ENCODE measurements around the gene RPS15. TPM values are rescaled to one million over a fixed set of nuclear protein-coding genes. Genes with fewer than 3 reads are reported as not detected.

Gene RPS15
- total and polyA plus RNA-seq, 9 of the 15 experiments (the other 6 are each of a cell fraction or from before 2014, with no cell fraction given): 605 to 2,791 (median 957) TPM

GRCh38 chr19:1438035-1438932 lies at the start of gene RPS15 (continued):
- TF ChIP-seq CHCHD3 (CRISPR knock-in tag; IDR thresholded peaks at IDR 0.05) (peak; percentile 84; the same call in 1 of the 2 replicates), FOSL1 (tag; conservative IDR thresholded peaks at IDR 0.05) (0 out of 2 replicates have a peak, but pooled peaks have one; percentile 16), TOE1 (IDR thresholded peaks at IDR 0.05; ENCODE audit: borderline replicate concordance) (peak; percentile 72), TOE1 (CRISPR knock-in tag; IDR thresholded peaks at IDR 0.05; ENCODE audit: borderline replicate concordance, low read depth) (no peak), ETV1 (tag; conservative IDR thresholded peaks at IDR 0.05; ENCODE audit: low read depth) (peak; percentile 85), PHF21A (IDR thresholded peaks at IDR 0.05; ENCODE audit: borderline replicate concordance, low read depth) (peak; percentile 21; the same call in 1 of the 2 replicates), ZNF589 (CRISPR knock-in tag; IDR thresholded peaks at IDR 0.05; ENCODE audit: low read depth) (no peak), HNRNPLL (IDR thresholded peaks at IDR 0.05; ENCODE audit: low read depth, low read length, poor library complexity, severe bottlenecking) (peak; percentile 65), NUFIP1 (IDR thresholded peaks at IDR 0.05; ENCODE audit: partially characterized antibody) (no peak), NFYB (IDR thresholded peaks at IDR 0.05; ENCODE audit: extremely low read depth, insufficient read length) (no peak), MTA2 (IDR thresholded peaks at IDR 0.05; ENCODE audit: low read depth) (no peak), FUS (optimal IDR thresholded peaks at IDR 0.05; ENCODE audit: low read depth, low read length) (peak; percentile 92), ZKSCAN8 (CRISPR knock-in tag; IDR thresholded peaks at IDR 0.05) (peak; percentile 80), NEUROD1 (IDR thresholded peaks at IDR 0.05; ENCODE audit: borderline replicate concordance, low read depth, low read length, partially characterized antibody) (peak; percentile 72), KAT8 (IDR thresholded peaks at IDR 0.05; ENCODE audit: low read depth) (no peak), E2F8 (IDR thresholded peaks at IDR 0.05; ENCODE audit: low read depth, partially characterized antibody) (peak; percentile 84), ZBTB7A (IDR thresholded peaks at IDR 0.05; ENCODE audit: borderline replicate concordance, control insufficient read depth, low read depth, low read length) (peak; percentile 33; the same call in 1 of the 2 replicates), SIX5 (IDR thresholded peaks at IDR 0.05; ENCODE audit: borderline replicate concordance in 1 of 2, insufficient read depth in 1 of 2, low read depth in 1 of 2, low read length in 2 of 2) (peak; percentile 16 to 28; a peak in 1 of 4 replicates), HNRNPK (IDR thresholded peaks at IDR 0.05; ENCODE audit: low read depth, low read length, poor library complexity, severe bottlenecking) (no peak), SAFB (IDR thresholded peaks at IDR 0.05; ENCODE audit: borderline replicate concordance, low read depth, low read length) (peak; percentile 36; the same call in 1 of the 2 replicates), CEBPB (tag; IDR thresholded peaks at IDR 0.05) (no peak), ZSCAN29 (IDR thresholded peaks at IDR 0.05) (no peak), IRF1 (CRISPR knock-in tag; IDR thresholded peaks at IDR 0.05; ENCODE audit: borderline replicate concordance) (no peak), HEY1 (CRISPR knock-in tag; IDR thresholded peaks at IDR 0.05; ENCODE audit: borderline replicate concordance) (no peak)

Data from K562 (cell line).